Adrenal gland (tissue), 12 donors: ENCODE measurements around the gene CYSLTR1. TPM values are rescaled to one million over a fixed set of nuclear protein-coding genes. Genes with fewer than 3 reads are reported as not detected.

Source experiments
- DNase-seq, 7 donors: peaks; one replicate each; pipeline ENCODE4 v3.0.0-alpha.2; 2019 to 2020
- H3K27ac ChIP-seq, 5 donors: fragments of 200-600 bp; sonication (generic) in 4 of 5; 1 replicate in 3 of 5; 2 replicates in 2 of 5; pipeline versions ENCODE4 v1.5.1 to v1.8.0; 2016 to 2020; ENCODE audit warnings: mild to moderate bottlenecking in 1 of 5
- H3K27me3 ChIP-seq: fragments of 200-600 bp; 2 replicates; pipeline ENCODE4 v1.8.0; 2021
- H3K36me3 ChIP-seq, 2 donors: fragments of 200-600 bp; replicated peaks in 1 of 2; 1 replicate in 1 of 2; 2 replicates in 1 of 2; pipeline versions ENCODE4 v1.5.1 to v1.8.0; 2018 to 2022
- H3K4me1 ChIP-seq, 2 donors: fragments of 200-600 bp; replicated peaks in 1 of 2; 1 replicate in 1 of 2; 2 replicates in 1 of 2; pipeline versions ENCODE4 v1.5.1 to v1.8.0; 2018 to 2021
- H3K4me3 ChIP-seq, 4 donors: fragments of 200-600 bp; sonication (generic) in 3 of 4; one replicate each; pipeline ENCODE4 v1.5.1; 2016 to 2018
- H3K9me3 ChIP-seq, 3 donors: fragments of 200-600 bp; sonication (generic) in 1 of 3; replicated peaks in 1 of 3; 1 replicate in 2 of 3; 2 replicates in 1 of 3; pipeline versions ENCODE4 v1.5.1 to v1.8.0; 2016 to 2021
- POLR2A ChIP-seq, 2 donors: fragments of 450-650 bp; IDR thresholded peaks; one replicate each; pipeline ENCODE4 v1.6.1; 2017; ENCODE audit warnings: antibody characterized with exemption in 2 of 2, mild to moderate bottlenecking in 2 of 2, moderate library complexity in 1 of 2
- WGBS, 4 donors: extraction: QIAGEN DNeasy Blood & Tissue Kit in 2 of 4; methylation state at CpG; one replicate each; pipeline versions ENCODE4 v1.1.5 to v1.1.7; 2013 to 2017; 5-methylcytosine and 5-hydroxymethylcytosine counted together
- intact Hi-C, 2 donors: fragments of 100-400 bp; cut with DNase I; formaldehyde crosslinking; loops; one replicate each; pipeline versions ENCODE4 v1.14.1 to v1.15.0; 2022 to 2023
- polyA plus RNA-seq, 3 donors: library from polyadenylated mRNA; stranded (reverse); fragments of 200-250 nt in 2 of 3; fragments of 350-450 nt in 1 of 3; fragmentation: Illumina TruSeq in 1 of 3; extraction: RNeasy Lipid Tissue Mini Kit (QIAGEN cat#74804) in 1 of 3; gene quantifications; one replicate each; pipeline ENCODE4 v1.2.3, GENCODE V29; 2013 to 2014
- total RNA-seq, 9 donors: library from RNA; depleted of rRNA in 4 of 9; stranded (reverse); fragments of >200 nt in 4 of 9; fragments of 120-200 nt in 1 of 9; fragmentation: NEBNext Ultra II Directional in 1 of 9; extraction: Animal tissue kit (Norgen Biotek cat#: 25700) in 1 of 9; gene quantifications; one replicate each; pipeline versions ENCODE4 v1.1.0 to v1.2.4, GENCODE V29; 2013 to 2023
- TF ChIP-seq, protein P1 (sequence below), 6 experiments: fragments of 450-650 bp in 4 of 6; fragments of 200-600 bp in 2 of 6; sonication (generic) in 1 of 6; IDR thresholded peaks; 1 replicate in 5 of 6; 2 replicates in 1 of 6; pipeline versions ENCODE4 v1.5.1 to v1.8.0; 2016 to 2021; ENCODE audit warnings: antibody characterized with exemption in 6 of 6, mild to moderate bottlenecking in 2 of 6, moderate library complexity in 1 of 6
- donor health status: healthy with polysubstance abuse.
- donor health status: Bipolar disorder and iron deficiency.
- donor health status: DM: yes; HTN: yes; CAD: no.
- donor health status: DM: no; HTN: no; CAD: no.
- donor health status: DM: no; HTN: no; CAD: no.
- donor health status: DM: yes; HTN: yes; CAD: no.

Gene CYSLTR1
- total and polyA plus RNA-seq, 12 donors: 0.64 to 4.8 (median 2.0) TPM

DNA sequence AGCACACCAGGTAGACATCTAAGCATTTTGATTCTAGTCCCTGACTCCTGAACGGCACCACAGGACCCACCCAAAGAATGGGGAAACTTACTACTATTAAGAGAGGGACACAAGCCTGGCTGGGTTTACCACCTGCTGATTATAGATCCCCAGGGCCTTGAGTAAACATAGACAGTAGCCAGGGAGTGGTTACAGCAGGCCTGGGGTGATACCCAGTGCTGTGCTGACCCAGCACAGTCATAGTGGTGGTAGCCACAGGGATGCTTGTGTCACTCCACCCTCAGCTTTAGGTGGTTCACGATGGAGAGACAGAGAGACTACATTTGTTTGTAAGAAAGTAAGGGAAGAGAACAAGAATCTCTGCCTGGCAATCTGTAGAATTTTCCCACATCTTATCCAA, 11.7 kb downstream of the CYSLTR1 start:
- H3K27ac ChIP-seq: no peak overlapping the region
- no peaks in the 10 kb centered on the region for H3K4me1 ChIP-seq
- no peak for TF ChIP-seq POLR2A (IDR thresholded peaks at IDR 0.05)
- TF ChIP-seq, protein P1, sequence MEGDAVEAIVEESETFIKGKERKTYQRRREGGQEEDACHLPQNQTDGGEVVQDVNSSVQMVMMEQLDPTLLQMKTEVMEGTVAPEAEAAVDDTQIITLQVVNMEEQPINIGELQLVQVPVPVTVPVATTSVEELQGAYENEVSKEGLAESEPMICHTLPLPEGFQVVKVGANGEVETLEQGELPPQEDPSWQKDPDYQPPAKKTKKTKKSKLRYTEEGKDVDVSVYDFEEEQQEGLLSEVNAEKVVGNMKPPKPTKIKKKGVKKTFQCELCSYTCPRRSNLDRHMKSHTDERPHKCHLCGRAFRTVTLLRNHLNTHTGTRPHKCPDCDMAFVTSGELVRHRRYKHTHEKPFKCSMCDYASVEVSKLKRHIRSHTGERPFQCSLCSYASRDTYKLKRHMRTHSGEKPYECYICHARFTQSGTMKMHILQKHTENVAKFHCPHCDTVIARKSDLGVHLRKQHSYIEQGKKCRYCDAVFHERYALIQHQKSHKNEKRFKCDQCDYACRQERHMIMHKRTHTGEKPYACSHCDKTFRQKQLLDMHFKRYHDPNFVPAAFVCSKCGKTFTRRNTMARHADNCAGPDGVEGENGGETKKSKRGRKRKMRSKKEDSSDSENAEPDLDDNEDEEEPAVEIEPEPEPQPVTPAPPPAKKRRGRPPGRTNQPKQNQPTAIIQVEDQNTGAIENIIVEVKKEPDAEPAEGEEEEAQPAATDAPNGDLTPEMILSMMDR (IDR thresholded peaks at IDR 0.05): no peak
- WGBS, 4 donors: 55 to 73% (median 65%) methylated on average over 2 of the region's 2 CpGs
- H3K27me3 ChIP-seq: no peaks in the 10 kb centered on the region
- no peak overlapping the region for H3K4me3 ChIP-seq
- DNase-seq: no peak
- intact Hi-C loops: no loop called here
- H3K9me3 ChIP-seq: no peaks in the 10 kb centered on the region
- no peaks in the 10 kb centered on the region for H3K36me3 ChIP-seq

DNA sequence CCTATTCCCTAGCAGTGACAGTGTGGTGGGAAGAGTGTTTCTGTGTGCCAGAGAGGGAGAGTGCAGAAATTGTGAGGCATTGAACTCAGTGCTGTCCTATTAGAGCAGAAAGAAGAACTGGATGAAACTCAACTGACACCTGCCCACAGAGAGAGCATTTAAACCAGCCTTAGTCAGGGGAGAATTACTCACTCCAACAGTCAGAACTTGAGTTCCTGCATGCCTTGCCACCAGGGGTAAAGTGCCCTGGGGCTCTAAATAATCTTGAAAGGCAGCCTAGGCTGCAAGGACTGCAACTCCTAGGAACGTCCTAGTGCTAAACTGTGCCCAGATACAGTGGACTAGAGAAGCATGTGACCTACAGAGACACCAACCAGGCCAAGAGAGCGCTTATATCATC, 12.8 kb downstream of the CYSLTR1 start:
- DNase-seq: no peak
- H3K36me3 ChIP-seq: no peaks in the 10 kb centered on the region
- H3K27me3 ChIP-seq: peaks cover 6% of the 10 kb centered on the region
- no peak overlapping the region for H3K4me3 ChIP-seq
- H3K9me3 ChIP-seq: no peaks in the 10 kb centered on the region
- no peaks in the 10 kb centered on the region for H3K4me1 ChIP-seq
- no peak overlapping the region for H3K27ac ChIP-seq
- WGBS, 4 donors: 24 to 48% (median 35%) methylated on average over 2 of the region's 2 CpGs; no CpG with 5 or more reads in 1 of the 4 donors
- TF ChIP-seq POLR2A (IDR thresholded peaks at IDR 0.05): no peak
- TF ChIP-seq, protein P1 (IDR thresholded peaks at IDR 0.05): no peak
- intact Hi-C loops: no loop called here

DNA sequence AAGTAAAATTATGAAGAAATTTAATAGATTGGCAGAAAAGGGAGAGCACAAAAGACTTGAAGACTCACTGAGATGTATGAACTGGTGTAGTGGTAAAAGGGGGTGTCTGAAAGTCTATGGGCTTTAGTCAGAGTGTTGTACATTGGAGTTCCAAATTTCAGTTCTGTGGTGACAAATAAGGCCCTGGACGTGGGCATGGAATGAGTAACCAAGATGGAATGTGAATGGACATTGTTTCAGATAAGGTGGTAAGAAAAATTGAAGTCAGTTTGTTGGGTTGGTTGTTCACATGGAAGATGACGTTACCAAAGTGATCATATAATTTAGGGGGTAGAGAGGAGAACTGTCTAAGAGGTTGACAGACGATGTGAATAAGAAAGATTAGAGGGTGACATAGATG, 13.9 kb downstream of the CYSLTR1 start:
- Histone ChIP-seq H3K9me3 (no peaks in the 10 kb centered on the region), H3K36me3 (no peaks in the 10 kb centered on the region), H3K4me1 (no peaks in the 10 kb centered on the region), H3K27me3 (peaks cover 6% of the 10 kb centered on the region), H3K27ac (no peak overlapping the region), H3K4me3 (no peak overlapping the region)
- 28 to 45% (median 36%) methylated on average over 3 of the region's 3 CpGs for WGBS, 4 donors
- intact Hi-C loops: no loop called here
- no peak for DNase-seq
- TF ChIP-seq POLR2A (IDR thresholded peaks at IDR 0.05): no peak
- TF ChIP-seq, protein P1 (IDR thresholded peaks at IDR 0.05): no peak

DNA sequence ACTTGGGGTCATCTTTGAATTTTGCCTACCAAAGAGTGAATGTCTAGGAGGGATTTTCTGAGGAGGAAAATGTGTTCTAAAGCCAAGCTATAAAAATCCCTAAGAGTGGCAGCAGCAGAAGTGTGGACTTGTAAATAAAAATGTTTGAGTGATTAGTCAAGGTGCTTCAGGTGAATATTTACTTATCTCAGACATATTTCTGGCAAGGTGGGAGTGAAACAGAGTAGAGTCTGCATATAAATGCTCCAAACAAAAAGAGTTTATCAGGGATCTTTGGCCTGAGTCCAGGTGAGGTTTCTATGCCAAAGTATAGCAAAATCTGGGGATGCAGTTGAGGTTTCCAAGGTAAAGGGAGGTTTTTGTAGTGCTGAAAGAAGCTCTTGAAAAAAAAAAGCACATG, 19.7 kb downstream of the CYSLTR1 start:
- intact Hi-C loops: no loop called here
- H3K4me1 ChIP-seq: no peaks in the 10 kb centered on the region
- peaks cover 6% of the 10 kb centered on the region for H3K27me3 ChIP-seq
- H3K4me3 ChIP-seq: no peak overlapping the region
- TF ChIP-seq, protein P1 (IDR thresholded peaks at IDR 0.05): no peak
- no peak for TF ChIP-seq POLR2A (IDR thresholded peaks at IDR 0.05)
- no peaks in the 10 kb centered on the region for H3K9me3 ChIP-seq
- no peak overlapping the region for H3K27ac ChIP-seq
- DNase-seq: no peak
- no peaks in the 10 kb centered on the region for H3K36me3 ChIP-seq
